ENCODE data around the gene FAT1.
"Not testable (repeated sequence)": the region's sequence is repeated elsewhere in the genome, so short reads cannot be mapped to it uniquely, and the experiment has no call there.

FAT1 gene

GRCh38 chr4:186723292-186724057 lies at the start of gene FAT1:
TSS of gene FAT1 (minus strand) at chr4:186723856. CDS start at chr4:186709827, 14,029 bp downstream.
- no peak for DNase-seq

GRCh38 chr4:186772936-186773487 lies 49.4 kb upstream of the FAT1 start:
- no peak for DNase-seq

- no peak for DNase-seq
These were observed 48.0 kb upstream of the FAT1 start for GRCh38 chr4:186771624-186772023.

- no peak for DNase-seq
These were observed 47.0 kb upstream of the FAT1 start for GRCh38 chr4:186770481-186771175.

- no peak for DNase-seq
These were observed 44.1 kb upstream of the FAT1 start for GRCh38 chr4:186767794-186768193.

- no peak for DNase-seq
These were observed 42.3 kb upstream of the FAT1 start for GRCh38 chr4:186765673-186766546.

GRCh38 chr4:186765138-186765537 lies 41.5 kb upstream of the FAT1 start:
- no peak for DNase-seq

GRCh38 chr4:186764457-186764856 lies 40.8 kb upstream of the FAT1 start:
- no peak for DNase-seq

GRCh38 chr4:186762865-186763264 lies 39.2 kb upstream of the FAT1 start:
- DNase-seq, result no peak

GRCh38 chr4:186762361-186762760 lies 38.7 kb upstream of the FAT1 start:
- DNase-seq, result no peak

- DNase-seq, result not testable (repeated sequence)
These were observed 38.3 kb upstream of the FAT1 start for GRCh38 chr4:186761956-186762355.

GRCh38 chr4:186761393-186761792 lies 37.7 kb upstream of the FAT1 start:
- no peak for DNase-seq

GRCh38 chr4:186760576-186760975 lies 36.9 kb upstream of the FAT1 start:
- no peak for DNase-seq

- DNase-seq, result no peak
These were observed 36.3 kb upstream of the FAT1 start for GRCh38 chr4:186759990-186760389.

- DNase-seq, result no peak
These were observed 35.5 kb upstream of the FAT1 start for GRCh38 chr4:186758929-186759682.

- DNase-seq, result no peak
These were observed 34.2 kb upstream of the FAT1 start for GRCh38 chr4:186757696-186758355.

GRCh38 chr4:186756550-186756949 lies 32.9 kb upstream of the FAT1 start:
- DNase-seq, result not testable (repeated sequence)

- DNase-seq, result no peak
These were observed 32.2 kb upstream of the FAT1 start for GRCh38 chr4:186755550-186756519.

GRCh38 chr4:186754976-186755375 lies 31.3 kb upstream of the FAT1 start:
- no peak for DNase-seq

- DNase-seq, result no peak
These were observed 28.7 kb upstream of the FAT1 start for GRCh38 chr4:186752325-186752724.

All from stimulated activated CD4-positive, alpha-beta T cell treated with anti-CD3 and anti-CD28 coated beads, Interleukin-1b, Interleukin-23, amount 100 ng/mL, for 48 hours (primary cell).